Measurements from ENCODE around the gene MTX3. TPM values are rescaled to one million over a fixed set of nuclear protein-coding genes. Genes with fewer than 3 reads are reported as not detected.

Gene MTX3
- total RNA-seq, 1 experiment from 2014 or later, result 34.6 TPM

DNA sequence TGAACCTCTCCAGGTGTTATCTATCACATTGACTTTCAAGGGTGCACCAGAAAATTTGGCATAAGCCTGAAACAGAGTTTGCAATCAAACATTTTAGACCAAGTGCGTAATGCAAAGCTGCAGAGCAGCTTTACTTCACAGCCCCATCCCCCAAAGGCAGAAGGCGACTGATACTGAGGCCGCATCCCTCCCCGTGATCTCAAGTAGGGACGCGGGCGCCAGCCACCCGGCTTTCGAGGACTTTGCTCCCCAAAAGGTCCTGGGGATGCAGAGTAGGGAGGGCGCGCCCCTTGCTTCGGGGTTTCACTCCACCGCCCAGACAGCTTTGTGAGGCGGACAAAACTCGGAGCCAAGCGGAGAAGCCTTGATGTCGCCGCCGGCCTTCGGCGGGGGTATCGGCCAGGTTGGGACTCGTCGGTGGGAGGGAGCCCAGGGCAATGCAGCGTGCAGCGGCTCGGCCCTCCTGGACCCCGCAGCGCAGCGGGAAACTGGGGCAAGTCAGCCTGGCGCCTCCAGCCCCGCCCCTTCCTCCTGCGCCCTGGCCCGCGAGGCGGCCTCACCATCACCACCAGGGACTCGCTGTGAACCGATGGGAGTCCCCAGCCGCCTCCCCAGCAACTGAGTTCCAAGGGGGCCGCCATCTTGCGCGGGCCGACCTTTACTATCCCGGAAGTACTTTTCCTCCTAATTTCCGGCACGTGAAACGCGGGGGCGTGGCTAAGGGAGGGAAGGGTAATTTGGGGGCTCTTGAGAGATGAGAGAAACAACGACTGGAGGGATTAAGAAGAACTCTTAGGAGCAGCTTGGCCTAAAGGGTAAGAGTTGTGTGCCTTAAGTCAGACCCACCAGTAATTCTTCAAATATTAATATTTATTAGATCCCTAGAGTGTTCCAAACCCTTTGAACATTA is at the start of gene MTX3 (continued):
- TF ChIP-seq RELA (CRISPR knock-in tag; IDR thresholded peaks at IDR 0.05; ENCODE audit: borderline replicate concordance) (peak; percentile 57; the same call in 1 of the 2 replicates), CREB1 (CRISPR knock-in tag; IDR thresholded peaks at IDR 0.05) (0 out of 2 replicates have a peak, but pooled peaks have one; percentile 58), NFATC4 (CRISPR knock-in tag; IDR thresholded peaks at IDR 0.05) (no peak), E2F5 (CRISPR knock-in tag; IDR thresholded peaks at IDR 0.05) (peak; percentile 90), MXD4 (CRISPR knock-in tag; IDR thresholded peaks at IDR 0.05; ENCODE audit: borderline replicate concordance) (no peak), ZNF396 (CRISPR knock-in tag; IDR thresholded peaks at IDR 0.05; ENCODE audit: borderline replicate concordance) (no peak), NFE2L1 (CRISPR knock-in tag; IDR thresholded peaks at IDR 0.05) (peak; percentile 48; the same call in 1 of the 2 replicates), NR3C1 (CRISPR knock-in tag; conservative IDR thresholded peaks at IDR 0.05; ENCODE audit: low read depth) (no peak), TCF7 (CRISPR knock-in tag; IDR thresholded peaks at IDR 0.05; ENCODE audit: low read depth) (peak; percentile 79; the same call in 1 of the 2 replicates), NR2C2 (CRISPR knock-in tag; IDR thresholded peaks at IDR 0.05) (peak; percentile 93), CREM (CRISPR knock-in tag; IDR thresholded peaks at IDR 0.05) (peak; percentile 73; the same call in 1 of the 2 replicates), ZNF138 (CRISPR knock-in tag; conservative IDR thresholded peaks at IDR 0.05) (0 out of 2 replicates have a peak, but pooled peaks have one; percentile 63), OVOL2 (CRISPR knock-in tag; IDR thresholded peaks at IDR 0.05; ENCODE audit: borderline replicate concordance) (no peak), JAZF1 (CRISPR knock-in tag; IDR thresholded peaks at IDR 0.05) (no peak), EMX1 (CRISPR knock-in tag; IDR thresholded peaks at IDR 0.05) (no peak), FOXK1 (CRISPR knock-in tag; IDR thresholded peaks at IDR 0.05) (peak; percentile 64), KAT7 (CRISPR knock-in tag; IDR thresholded peaks at IDR 0.05; ENCODE audit: borderline replicate concordance) (peak; percentile 99), E2F4 (CRISPR knock-in tag; IDR thresholded peaks at IDR 0.05; ENCODE audit: borderline replicate concordance, low read depth) (peak; percentile 72), CBFB (CRISPR knock-in tag; IDR thresholded peaks at IDR 0.05; ENCODE audit: low read depth) (peak; percentile 54; the same call in 1 of the 2 replicates)
- TF ChIP-seq, protein P1, sequence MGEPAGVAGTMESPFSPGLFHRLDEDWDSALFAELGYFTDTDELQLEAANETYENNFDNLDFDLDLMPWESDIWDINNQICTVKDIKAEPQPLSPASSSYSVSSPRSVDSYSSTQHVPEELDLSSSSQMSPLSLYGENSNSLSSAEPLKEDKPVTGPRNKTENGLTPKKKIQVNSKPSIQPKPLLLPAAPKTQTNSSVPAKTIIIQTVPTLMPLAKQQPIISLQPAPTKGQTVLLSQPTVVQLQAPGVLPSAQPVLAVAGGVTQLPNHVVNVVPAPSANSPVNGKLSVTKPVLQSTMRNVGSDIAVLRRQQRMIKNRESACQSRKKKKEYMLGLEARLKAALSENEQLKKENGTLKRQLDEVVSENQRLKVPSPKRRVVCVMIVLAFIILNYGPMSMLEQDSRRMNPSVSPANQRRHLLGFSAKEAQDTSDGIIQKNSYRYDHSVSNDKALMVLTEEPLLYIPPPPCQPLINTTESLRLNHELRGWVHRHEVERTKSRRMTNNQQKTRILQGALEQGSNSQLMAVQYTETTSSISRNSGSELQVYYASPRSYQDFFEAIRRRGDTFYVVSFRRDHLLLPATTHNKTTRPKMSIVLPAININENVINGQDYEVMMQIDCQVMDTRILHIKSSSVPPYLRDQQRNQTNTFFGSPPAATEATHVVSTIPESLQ (CRISPR knock-in tag; IDR thresholded peaks at IDR 0.05), result no peak
- TF ChIP-seq, protein P2, sequence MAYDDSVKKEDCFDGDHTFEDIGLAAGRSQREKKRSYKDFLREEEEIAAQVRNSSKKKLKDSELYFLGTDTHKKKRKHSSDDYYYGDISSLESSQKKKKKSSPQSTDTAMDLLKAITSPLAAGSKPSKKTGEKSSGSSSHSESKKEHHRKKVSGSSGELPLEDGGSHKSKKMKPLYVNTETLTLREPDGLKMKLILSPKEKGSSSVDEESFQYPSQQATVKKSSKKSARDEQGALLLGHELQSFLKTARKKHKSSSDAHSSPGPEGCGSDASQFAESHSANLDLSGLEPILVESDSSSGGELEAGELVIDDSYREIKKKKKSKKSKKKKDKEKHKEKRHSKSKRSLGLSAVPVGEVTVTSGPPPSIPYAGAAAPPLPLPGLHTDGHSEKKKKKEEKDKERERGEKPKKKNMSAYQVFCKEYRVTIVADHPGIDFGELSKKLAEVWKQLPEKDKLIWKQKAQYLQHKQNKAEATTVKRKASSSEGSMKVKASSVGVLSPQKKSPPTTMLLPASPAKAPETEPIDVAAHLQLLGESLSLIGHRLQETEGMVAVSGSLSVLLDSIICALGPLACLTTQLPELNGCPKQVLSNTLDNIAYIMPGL (CRISPR knock-in tag; IDR thresholded peaks at IDR 0.05), result peak; percentile 81
- TF ChIP-seq, protein P3, sequence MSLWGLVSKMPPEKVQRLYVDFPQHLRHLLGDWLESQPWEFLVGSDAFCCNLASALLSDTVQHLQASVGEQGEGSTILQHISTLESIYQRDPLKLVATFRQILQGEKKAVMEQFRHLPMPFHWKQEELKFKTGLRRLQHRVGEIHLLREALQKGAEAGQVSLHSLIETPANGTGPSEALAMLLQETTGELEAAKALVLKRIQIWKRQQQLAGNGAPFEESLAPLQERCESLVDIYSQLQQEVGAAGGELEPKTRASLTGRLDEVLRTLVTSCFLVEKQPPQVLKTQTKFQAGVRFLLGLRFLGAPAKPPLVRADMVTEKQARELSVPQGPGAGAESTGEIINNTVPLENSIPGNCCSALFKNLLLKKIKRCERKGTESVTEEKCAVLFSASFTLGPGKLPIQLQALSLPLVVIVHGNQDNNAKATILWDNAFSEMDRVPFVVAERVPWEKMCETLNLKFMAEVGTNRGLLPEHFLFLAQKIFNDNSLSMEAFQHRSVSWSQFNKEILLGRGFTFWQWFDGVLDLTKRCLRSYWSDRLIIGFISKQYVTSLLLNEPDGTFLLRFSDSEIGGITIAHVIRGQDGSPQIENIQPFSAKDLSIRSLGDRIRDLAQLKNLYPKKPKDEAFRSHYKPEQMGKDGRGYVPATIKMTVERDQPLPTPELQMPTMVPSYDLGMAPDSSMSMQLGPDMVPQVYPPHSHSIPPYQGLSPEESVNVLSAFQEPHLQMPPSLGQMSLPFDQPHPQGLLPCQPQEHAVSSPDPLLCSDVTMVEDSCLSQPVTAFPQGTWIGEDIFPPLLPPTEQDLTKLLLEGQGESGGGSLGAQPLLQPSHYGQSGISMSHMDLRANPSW (CRISPR knock-in tag; conservative IDR thresholded peaks at IDR 0.05; ENCODE audit: low read depth), result no peak
- TF ChIP-seq, protein P4, sequence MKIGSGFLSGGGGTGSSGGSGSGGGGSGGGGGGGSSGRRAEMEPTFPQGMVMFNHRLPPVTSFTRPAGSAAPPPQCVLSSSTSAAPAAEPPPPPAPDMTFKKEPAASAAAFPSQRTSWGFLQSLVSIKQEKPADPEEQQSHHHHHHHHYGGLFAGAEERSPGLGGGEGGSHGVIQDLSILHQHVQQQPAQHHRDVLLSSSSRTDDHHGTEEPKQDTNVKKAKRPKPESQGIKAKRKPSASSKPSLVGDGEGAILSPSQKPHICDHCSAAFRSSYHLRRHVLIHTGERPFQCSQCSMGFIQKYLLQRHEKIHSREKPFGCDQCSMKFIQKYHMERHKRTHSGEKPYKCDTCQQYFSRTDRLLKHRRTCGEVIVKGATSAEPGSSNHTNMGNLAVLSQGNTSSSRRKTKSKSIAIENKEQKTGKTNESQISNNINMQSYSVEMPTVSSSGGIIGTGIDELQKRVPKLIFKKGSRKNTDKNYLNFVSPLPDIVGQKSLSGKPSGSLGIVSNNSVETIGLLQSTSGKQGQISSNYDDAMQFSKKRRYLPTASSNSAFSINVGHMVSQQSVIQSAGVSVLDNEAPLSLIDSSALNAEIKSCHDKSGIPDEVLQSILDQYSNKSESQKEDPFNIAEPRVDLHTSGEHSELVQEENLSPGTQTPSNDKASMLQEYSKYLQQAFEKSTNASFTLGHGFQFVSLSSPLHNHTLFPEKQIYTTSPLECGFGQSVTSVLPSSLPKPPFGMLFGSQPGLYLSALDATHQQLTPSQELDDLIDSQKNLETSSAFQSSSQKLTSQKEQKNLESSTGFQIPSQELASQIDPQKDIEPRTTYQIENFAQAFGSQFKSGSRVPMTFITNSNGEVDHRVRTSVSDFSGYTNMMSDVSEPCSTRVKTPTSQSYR (CRISPR knock-in tag; IDR thresholded peaks at IDR 0.05), result no peak
- TF ChIP-seq, protein P5, sequence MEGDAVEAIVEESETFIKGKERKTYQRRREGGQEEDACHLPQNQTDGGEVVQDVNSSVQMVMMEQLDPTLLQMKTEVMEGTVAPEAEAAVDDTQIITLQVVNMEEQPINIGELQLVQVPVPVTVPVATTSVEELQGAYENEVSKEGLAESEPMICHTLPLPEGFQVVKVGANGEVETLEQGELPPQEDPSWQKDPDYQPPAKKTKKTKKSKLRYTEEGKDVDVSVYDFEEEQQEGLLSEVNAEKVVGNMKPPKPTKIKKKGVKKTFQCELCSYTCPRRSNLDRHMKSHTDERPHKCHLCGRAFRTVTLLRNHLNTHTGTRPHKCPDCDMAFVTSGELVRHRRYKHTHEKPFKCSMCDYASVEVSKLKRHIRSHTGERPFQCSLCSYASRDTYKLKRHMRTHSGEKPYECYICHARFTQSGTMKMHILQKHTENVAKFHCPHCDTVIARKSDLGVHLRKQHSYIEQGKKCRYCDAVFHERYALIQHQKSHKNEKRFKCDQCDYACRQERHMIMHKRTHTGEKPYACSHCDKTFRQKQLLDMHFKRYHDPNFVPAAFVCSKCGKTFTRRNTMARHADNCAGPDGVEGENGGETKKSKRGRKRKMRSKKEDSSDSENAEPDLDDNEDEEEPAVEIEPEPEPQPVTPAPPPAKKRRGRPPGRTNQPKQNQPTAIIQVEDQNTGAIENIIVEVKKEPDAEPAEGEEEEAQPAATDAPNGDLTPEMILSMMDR (IDR thresholded peaks at IDR 0.05), result no peak
